DMS53 (cell line): ENCODE data around the gene CIAO2B.
"Not testable (repeated sequence)": the region's sequence is repeated elsewhere in the genome, so short reads cannot be mapped to it uniquely, and the experiment has no call there.

Experiments
- DNase-seq: peaks from one replicate; lab custom pipeline; 2025; lab: John Stamatoyannopoulos, UW

The CIAO2B gene

GRCh38 chr16:66934138-66934838 is at the start of gene CIAO2B:
Gene CIAO2B, minus strand, starts transcription at chr16:66934402. Its CDS starts 38 bp downstream, at chr16:66934364.
- DNase-seq: peak; percentile 91

DNA sequence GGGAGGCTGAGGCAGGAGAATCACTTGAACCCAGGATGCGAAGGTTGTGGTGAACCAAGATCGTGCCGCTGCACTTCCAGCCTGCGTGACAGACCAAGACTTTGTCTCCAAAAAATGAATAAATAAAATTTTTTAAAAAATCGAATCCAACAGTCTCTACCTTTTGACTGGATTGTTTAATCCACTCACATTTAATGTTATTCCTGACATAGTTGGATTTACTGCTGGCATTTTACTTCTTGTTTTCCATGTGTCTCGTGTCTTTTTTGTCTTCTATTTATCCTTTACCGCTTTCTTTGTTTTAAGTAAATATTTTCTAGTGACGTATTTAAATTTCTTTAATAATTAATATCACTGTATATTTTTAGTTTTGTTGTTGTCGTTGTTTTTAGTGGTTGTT is 48.8 kb upstream of the CIAO2B start:
- no peak for DNase-seq

- DNase-seq: no peak
Observed at GRCh38 chr16:66979011-66979717, 45.0 kb upstream of the CIAO2B start.

- DNase-seq: peak; percentile 89
Observed at GRCh38 chr16:66977341-66978113, 43.3 kb upstream of the CIAO2B start.

DNA sequence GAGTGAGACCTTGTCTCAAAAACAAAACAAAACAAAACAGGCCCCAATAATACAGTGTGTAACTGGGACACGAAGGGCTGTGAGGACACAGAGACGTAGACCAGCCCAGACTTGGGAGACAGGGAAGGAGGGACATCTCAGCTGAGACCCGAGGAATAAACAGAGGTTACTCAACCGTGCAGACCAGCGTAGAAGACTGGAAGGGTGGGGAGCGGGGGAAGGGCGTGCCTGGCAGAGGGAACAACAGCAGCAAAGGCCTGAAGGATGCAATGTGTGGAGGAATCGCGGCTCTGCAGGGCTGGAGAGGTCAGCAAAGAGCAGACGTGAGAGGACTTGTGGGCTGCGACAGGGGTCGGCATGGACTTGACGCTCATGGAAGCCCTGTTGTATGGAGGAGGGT is 42.5 kb upstream of the CIAO2B start:
- no peak for DNase-seq

DNA sequence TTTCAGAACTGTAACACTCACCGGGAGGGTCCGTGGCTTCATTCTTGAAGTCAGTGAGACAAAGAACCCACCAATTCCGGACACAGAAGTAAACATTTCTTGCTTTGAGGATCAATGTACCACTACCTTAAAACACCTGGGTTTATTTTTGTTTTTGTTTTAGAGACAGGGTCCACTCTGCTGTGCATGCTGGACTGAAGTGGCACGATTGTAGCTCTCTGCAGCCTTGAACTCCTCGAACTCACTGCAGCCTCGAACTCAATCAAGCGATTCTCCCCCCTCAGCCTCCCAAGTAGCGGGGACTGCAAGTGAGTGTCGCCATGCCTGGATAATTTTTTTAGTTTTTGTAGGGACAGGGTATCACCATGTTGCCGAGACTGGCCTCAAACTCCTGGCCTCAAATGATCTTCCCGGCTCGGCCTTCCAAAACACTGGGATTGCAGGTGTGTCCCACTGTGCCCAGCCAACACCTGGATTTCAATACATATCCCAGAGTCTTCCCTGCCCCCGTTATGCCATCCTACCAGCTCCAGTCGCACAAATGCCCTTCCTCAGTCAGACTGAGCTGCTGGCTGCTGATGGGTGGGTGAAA is 41.2 kb upstream of the CIAO2B start:
- DNase-seq: no peak

- DNase-seq: peak; percentile 30
Observed at GRCh38 chr16:66974932-66975246, 40.7 kb upstream of the CIAO2B start.

- DNase-seq: peak; percentile 18
Observed at GRCh38 chr16:66974156-66974931, 40.1 kb upstream of the CIAO2B start.

GRCh38 chr16:66973716-66974115 is 39.5 kb upstream of the CIAO2B start:
- no peak for DNase-seq

DNA sequence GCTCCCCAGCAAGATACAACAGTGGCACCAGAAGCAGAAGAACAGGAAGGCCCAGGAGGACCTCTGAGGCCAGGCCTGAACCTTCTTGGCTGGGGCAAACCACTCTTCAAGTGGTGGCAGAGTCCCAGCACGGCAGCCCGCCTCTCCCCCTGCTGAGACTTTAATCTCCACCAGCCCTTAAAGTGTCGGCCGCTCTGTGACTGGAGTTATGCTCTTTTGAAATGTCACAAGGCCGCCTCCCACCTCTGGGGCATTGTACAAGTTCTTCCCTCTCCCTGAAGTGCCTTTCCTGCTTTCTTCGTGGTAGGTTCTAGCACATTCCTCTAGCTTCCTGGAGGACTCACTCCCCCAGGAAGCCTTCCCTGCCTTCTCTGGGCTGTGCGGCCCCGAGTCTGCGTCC is 38.8 kb upstream of the CIAO2B start:
- no peak for DNase-seq

GRCh38 chr16:66970775-66971720 is 36.8 kb upstream of the CIAO2B start:
- no peak for DNase-seq

DNA sequence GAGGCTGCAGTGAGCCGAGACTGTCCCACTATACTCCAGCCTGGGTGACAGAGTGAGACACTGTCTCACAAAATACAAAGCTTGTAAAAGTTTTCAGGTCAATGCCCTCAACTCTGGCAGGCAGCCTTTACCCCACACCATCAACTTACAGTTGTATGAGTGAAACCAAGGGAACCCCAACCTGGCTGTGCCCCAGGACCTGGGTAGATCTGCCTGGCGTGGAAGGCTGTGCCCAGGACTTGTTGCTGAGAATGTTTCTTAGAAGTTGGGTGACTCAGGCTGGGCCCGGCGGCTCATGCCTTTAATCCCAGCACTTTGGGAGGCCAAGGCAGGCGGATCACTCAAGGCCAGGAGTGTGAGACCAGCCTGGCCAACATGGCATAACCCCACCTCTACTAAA is 34.6 kb upstream of the CIAO2B start:
- DNase-seq: no peak

- no peak for DNase-seq
Observed at GRCh38 chr16:66964049-66964448, 29.8 kb upstream of the CIAO2B start.

- DNase-seq: no peak
Observed at GRCh38 chr16:66961914-66962313, 27.7 kb upstream of the CIAO2B start.

DNA sequence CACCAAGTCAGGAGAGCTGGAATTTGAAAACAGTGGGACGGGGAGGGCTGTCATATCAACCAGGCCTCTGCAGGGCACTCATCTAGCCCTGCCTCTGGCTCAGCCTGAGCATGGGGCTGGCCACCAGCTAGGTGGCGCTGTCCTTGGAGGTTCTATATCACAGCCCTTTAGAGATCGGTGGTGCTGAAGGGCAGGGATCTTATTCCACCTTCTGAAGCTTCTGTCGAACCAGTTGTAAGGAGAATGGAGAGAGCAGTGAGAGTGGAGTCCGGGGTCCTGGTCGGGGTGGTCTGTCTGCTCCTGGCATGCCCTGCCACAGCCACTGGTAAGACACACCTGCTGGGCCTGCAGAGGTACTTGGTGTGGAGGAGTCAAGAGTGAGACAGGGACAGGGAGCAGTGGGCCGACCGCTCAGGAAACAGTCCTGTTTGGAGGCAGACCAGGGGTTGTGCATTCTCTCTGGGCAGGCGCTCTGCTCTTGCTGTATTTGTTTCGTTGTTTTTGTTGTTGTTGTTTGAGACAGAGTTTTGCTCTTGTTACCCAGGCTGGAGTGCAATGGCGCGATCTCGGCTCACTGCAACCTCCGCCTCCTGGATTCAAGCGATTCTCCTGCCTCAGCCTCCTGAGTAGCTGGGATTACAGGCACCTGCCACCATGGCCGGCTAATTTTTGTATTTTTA is 27.0 kb upstream of the CIAO2B start, which contains the start of gene CES3:
CES3 (plus strand) TSS at position 202 of the 680 bp plus-strand sequence; CDS start at position 244, 42 bp downstream.
- DNase-seq: peak; percentile 88

DNA sequence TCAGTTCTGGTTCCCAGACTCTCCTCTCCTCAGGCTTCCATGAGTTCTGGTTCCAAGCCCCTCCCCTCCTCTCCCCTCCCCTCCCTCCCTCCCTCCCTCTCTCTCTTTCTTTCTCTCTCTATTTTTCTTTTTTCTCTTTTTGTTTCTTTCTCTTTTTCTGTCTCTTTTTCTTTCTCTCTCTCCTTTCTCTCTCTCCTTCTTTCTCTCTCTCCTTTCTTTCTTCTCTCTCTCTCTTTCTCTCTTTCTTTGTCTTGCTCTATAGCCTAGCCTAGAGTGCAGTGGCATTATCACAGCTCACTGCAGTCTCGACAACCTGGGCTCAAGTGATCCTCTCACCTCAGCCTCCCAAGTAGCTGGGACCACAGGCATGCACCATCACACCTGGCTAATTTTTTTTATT is 26.1 kb upstream of the CIAO2B start:
- DNase-seq: no peak

GRCh38 chr16:66959704-66960161 is 25.5 kb upstream of the CIAO2B start:
- no peak for DNase-seq

DNA sequence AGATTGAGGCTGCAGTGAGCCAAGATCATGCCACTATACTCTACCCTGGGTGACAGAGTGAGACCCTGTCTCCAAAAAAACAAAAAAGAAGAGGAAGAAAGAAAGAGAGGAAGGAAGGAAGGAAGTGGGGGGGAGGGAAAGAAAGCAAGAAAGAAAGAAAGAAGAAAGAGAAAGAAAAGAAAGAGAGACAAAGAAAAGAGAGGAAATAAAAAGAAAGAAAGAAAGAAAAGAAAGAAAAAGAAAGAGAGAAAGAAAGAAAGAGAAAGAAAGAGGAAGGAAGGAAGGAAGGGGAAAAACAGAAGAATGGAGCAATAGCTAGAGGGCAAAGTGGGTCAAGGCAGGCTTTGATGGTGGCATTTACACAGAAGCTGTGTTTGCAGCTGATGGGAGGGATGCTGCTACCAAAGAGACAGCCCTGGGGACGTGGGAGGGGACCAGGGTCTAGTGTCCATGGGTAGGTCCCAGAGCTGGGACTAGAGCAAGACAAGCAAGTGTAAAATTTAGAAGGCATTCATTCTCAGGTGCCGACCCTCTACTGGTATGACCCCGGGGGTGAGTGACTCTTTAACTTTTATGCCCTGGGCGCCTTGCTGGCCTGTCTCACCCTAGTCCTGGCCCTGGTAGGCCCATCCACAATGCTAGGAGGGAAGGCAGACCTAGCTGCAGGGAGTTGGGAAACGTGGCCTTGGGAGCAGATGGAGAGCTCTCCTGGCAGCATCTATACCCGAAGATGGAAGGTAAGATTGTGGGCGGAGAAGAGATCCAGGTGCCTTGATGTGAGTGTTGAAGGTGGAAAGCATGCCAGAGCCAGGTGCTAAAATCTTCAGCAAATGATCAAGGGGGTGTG is 24.9 kb upstream of the CIAO2B start:
- DNase-seq: no peak

- not testable (repeated sequence) for DNase-seq
Observed at GRCh38 chr16:66956154-66956457, 21.9 kb upstream of the CIAO2B start.
